Activated effector memory CD4-positive, alpha-beta T cell treated with Interleukin-2 at 50 U/mL for 16 hours (primary cell): ENCODE data around the gene SNRPA1.
A peak's percentile ranks its signal among the peaks of the same experiment; 100 is the strongest.

Source experiments
- DNase-seq: peaks from one replicate; pipeline ENCODE4 v3.0.0-alpha.2; 2020

The SNRPA1 gene

GRCh38 chr15:101294731-101295606, at the start of gene SNRPA1:
SNRPA1 (minus strand) TSS chr15:101295248; CDS start chr15:101295178, 70 bp downstream.
- DNase-seq, result peak; percentile 95

DNA sequence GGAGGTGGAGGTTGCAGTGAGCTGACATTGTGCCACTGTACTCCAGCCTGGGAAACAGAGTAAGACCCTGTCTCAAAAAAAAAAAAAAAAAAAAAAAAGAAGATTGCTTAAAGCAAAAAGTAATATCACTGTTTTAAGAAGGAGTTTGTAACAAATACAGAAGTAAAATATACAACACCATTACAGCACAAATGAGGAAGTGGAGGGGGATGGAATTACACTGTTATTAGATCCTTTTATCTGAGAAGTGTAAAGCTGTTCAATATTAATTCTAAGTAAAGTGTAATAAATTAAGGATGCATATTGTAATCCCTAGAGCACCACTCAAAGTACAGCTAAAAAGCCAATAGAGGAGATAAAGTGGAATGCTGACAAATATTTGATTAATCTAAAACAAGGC, 47.0 kb upstream of the SNRPA1 start:
- DNase-seq, result no peak

GRCh38 chr15:101338502-101339057, 43.5 kb upstream of the SNRPA1 start:
- DNase-seq, result no peak

- DNase-seq, result no peak
Observed at GRCh38 chr15:101337976-101338375, 42.9 kb upstream of the SNRPA1 start.

DNA sequence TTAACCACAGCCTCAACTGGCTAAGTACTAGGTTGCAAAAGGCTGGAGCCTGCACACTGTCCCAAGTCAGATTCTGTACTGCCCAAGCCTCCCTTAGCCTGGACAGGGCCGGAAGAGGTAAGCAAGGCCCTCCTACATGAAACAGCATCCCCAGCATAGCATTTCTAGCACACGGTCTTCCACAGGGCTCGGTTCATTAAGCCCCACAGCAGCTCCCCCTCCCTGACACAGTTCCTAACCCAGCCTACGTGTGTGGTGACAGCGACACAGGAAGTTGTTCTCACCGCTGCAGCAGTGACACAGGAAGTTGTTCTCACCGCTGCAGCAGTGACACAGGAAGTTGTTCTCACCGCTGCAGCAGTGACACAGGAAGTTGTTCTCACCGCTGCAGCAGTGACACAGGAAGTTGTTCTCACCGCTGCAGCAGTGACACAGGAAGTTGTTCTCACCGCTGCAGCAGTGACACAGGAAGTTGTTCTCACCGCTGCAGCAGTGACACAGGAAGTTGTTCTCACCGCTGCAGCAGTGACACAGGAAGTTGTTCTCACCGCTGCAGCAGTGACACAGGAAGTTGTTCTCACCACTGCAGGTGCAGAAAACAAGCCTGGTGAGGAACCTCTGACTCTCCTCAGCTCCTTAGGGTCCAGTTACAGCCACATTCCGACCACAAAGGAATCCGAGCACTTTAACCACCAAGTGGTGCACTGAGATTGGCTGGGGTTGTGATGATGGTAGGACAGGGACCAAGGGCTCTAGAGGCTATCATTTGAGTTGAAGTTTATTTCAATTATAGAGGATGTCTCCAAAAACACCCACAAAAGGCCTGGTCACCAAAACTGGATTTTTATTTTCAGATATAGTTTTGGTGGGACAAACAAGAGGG, 39.1 kb upstream of the SNRPA1 start:
- DNase-seq, result peak; percentile 39

- DNase-seq, result no peak
Observed at GRCh38 chr15:101332061-101332467, 37.0 kb upstream of the SNRPA1 start.

DNA sequence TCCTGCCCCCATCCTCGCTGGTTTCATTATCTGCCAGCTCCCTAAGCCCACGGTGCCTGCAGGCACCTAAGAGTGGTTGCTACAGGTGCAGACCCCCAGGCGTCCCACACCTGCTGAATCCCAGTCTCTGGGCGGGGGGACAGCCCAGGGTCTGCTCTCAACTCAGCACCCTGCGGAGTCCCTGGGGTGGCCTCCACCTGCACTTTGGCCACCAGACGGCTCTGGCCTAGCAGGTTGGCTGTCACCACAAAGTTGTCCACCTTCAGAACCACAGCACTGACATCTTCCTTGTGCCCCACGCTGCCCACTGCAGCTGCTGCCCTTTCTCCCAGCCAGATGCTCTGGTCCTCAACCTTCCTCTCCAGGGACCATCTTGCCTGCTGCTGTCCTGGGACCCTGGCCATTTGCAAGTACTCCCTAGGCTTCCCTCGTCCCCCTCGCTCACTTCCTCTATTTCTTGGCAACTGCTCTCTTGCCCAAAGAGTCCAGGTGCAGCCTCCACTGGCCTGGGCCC, 34.9 kb upstream of the SNRPA1 start:
- no peak for DNase-seq

GRCh38 chr15:101329309-101329863, 34.3 kb upstream of the SNRPA1 start:
- no peak for DNase-seq

DNA sequence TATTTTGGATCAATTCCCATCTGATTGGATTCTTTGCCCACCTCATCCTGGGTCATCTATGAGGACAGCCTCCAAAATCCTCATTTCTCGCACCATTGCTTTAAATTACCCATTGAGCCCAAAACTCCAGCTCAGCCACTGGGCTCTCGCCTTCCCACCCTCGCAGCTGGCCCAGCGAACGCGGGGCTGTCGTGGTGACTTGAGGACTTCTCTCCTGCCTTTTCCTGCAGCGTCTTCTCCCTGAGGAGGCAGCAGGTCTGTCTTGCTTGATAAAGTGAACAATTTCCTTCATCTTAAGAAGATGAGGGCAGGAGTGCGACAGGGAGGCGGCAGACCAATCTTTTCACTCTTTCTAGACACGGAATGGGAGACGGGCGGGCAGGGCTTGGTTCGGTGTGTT, 33.0 kb upstream of the SNRPA1 start:
- DNase-seq, result no peak

GRCh38 chr15:101327147-101327740, 32.2 kb upstream of the SNRPA1 start:
- DNase-seq, result no peak

GRCh38 chr15:101326462-101327146, 31.6 kb upstream of the SNRPA1 start:
- no peak for DNase-seq

GRCh38 chr15:101326026-101326315, 30.9 kb upstream of the SNRPA1 start:
- DNase-seq, result no peak

- no peak for DNase-seq
Observed at GRCh38 chr15:101325263-101326025, 30.4 kb upstream of the SNRPA1 start.

- no peak for DNase-seq
Observed at GRCh38 chr15:101324524-101325177, 29.6 kb upstream of the SNRPA1 start.

GRCh38 chr15:101323793-101324523, 28.9 kb upstream of the SNRPA1 start:
- DNase-seq, result no peak

- DNase-seq, result no peak
Observed at GRCh38 chr15:101322854-101323477, 27.9 kb upstream of the SNRPA1 start.

GRCh38 chr15:101322016-101322695, 27.1 kb upstream of the SNRPA1 start:
- DNase-seq, result no peak

DNA sequence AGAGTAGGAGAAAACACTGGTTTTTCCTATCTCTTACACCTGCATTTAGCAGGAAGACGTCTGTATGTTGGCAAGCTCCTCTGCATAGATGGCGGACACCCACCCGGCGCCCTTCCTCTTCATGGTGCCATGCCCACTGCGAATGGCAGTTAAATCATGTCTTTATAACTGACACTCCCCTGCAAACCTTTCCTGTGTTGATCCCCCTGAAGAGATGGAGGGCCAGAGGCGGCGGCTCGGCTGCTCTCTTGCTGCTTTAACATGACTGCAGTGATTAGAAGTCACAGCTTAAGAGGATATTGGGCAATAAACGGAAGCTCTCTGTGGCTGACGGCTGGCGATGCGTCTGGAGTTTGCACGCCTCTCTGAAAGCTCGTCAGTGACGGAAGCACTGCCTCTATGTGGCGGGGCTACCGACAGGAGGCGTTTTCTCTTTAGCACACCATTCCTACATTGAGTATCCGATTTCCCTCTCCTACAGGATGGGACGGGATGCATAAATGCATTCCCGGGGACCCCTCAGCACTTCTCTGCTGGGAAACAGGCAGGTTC, 25.5 kb upstream of the SNRPA1 start:
- DNase-seq, result peak; percentile 51

DNA sequence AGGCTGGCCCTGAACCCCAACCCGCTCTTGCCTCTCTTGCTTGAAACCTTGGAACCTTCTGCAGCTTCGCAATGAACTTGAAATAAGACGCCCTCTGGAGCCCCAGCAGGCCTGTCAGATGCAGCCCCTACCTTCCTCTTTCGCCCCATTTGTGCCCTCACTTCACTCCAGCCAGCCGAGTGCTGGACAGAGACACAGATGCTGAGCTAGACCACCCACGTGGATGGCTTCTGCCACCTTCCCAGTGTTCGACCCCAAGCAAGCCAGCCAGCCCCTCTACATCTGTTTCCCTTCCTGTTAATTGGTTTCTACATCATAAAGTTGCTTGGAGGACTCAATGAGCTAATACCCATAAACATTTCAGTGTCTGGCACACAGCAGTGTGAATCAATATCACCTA, 23.8 kb upstream of the SNRPA1 start:
- DNase-seq, result no peak
